NB4 (cell line): ENCODE measurements around the gene SAFB2.

Experiments
- CTCF ChIP-seq: IDR thresholded peaks from one replicate; pipeline ENCODE4 v1.5.1; 2012; ENCODE audit warnings: low read depth, low read length
- MAX ChIP-seq: IDR thresholded peaks from 2 replicates; pipeline ENCODE4 v1.6.1; 2011; ENCODE audit warnings: low read depth, low read length
- MYC ChIP-seq: IDR thresholded peaks from 2 replicates; pipeline ENCODE4 v1.6.1; 2011; ENCODE audit warnings: low read depth, low read length
- POLR2A ChIP-seq: IDR thresholded peaks from 2 replicates; pipeline ENCODE4 v1.6.1; 2011; ENCODE audit warnings: mild to moderate bottlenecking; ENCODE audit not compliant: insufficient read length; ENCODE audit errors: extremely low read depth

- TF ChIP-seq CTCF (no peak), MAX (no peak), POLR2A (no peak), MYC (no peak)
These were observed 54.6 kb downstream of the SAFB2 start for GRCh38 chr19:5567970-5568407.
